NB4 (cell line): ENCODE data around the gene DNPH1.

Experiments
- POLR2A ChIP-seq: IDR thresholded peaks from 2 replicates; pipeline ENCODE4 v1.6.1; 2011; ENCODE audit warnings: mild to moderate bottlenecking; ENCODE audit not compliant: insufficient read length; ENCODE audit errors: extremely low read depth
- TF ChIP-seq, protein P1 (sequence below): IDR thresholded peaks from one replicate; pipeline ENCODE4 v1.5.1; 2012; ENCODE audit warnings: low read depth, low read length

- no peak for TF ChIP-seq POLR2A
- TF ChIP-seq, protein P1, sequence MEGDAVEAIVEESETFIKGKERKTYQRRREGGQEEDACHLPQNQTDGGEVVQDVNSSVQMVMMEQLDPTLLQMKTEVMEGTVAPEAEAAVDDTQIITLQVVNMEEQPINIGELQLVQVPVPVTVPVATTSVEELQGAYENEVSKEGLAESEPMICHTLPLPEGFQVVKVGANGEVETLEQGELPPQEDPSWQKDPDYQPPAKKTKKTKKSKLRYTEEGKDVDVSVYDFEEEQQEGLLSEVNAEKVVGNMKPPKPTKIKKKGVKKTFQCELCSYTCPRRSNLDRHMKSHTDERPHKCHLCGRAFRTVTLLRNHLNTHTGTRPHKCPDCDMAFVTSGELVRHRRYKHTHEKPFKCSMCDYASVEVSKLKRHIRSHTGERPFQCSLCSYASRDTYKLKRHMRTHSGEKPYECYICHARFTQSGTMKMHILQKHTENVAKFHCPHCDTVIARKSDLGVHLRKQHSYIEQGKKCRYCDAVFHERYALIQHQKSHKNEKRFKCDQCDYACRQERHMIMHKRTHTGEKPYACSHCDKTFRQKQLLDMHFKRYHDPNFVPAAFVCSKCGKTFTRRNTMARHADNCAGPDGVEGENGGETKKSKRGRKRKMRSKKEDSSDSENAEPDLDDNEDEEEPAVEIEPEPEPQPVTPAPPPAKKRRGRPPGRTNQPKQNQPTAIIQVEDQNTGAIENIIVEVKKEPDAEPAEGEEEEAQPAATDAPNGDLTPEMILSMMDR: no peak
Observed at GRCh38 chr6:43216200-43216599, 13.1 kb downstream of the DNPH1 start.
